ENCODE measurements around the gene CST11. TPM values are rescaled to one million over a fixed set of nuclear protein-coding genes. Genes with fewer than 3 reads are reported as not detected.
A peak's percentile ranks its signal among the peaks of the same experiment; 100 is the strongest.

CST11 gene
- total RNA-seq, 1 experiment from 2014 or later, result not detected

DNA sequence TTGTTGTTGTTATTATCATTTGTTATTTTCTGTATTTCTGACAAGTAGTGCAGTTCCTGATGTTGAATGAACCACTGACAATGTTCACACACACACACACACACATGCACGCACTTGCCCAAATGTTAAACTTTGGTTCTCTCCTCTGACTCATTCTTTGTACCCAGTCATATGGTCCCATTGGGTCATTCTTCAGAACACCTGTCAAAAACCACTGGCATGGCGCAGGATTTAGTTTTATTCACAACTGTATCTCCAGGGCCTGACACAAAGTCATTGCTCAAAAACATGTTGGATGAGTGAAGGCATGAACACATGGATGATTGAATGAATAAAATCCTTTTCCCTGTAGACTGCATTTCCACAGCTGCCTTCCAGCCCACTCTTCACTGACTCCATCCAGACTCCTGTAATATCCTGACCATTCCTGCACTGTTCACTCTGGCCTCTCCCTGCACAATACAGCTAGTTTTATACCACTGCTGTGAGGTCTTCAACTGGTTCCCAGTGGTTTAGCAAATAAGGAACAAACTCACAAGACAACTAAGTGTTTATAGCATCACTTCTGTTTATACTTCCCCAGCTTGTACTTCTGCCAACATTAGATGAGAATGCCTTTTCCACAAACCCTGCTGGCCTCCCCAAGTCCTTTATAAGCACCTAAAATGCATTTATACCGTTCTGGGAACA is 6.9 kb upstream of the CST11 start:
- no peak overlapping the region for H3K4me3 ChIP-seq
- H3K36me3 ChIP-seq, result no peaks in the 10 kb centered on the region
- no peaks in the 10 kb centered on the region for H3K9me3 ChIP-seq
- DNase-seq, result no peak
- H3K27me3 ChIP-seq, result no peaks in the 10 kb centered on the region

GRCh38 chr20:23456873-23457272 is 4.2 kb upstream of the CST11 start:
- DNase-seq, result no peak
- H3K9me3 ChIP-seq, result no peaks in the 10 kb centered on the region
- no peak overlapping the region for H3K4me3 ChIP-seq
- H3K36me3 ChIP-seq, result no peaks in the 10 kb centered on the region
- H3K27me3 ChIP-seq, result no peaks in the 10 kb centered on the region

- Histone ChIP-seq H3K36me3 (no peaks in the 10 kb centered on the region), H3K9me3 (no peaks in the 10 kb centered on the region), H3K4me3 (no peak overlapping the region), H3K27me3 (no peaks in the 10 kb centered on the region)
- no peak for DNase-seq
Observed at GRCh38 chr20:23456409-23456808, 3.7 kb upstream of the CST11 start.

DNA sequence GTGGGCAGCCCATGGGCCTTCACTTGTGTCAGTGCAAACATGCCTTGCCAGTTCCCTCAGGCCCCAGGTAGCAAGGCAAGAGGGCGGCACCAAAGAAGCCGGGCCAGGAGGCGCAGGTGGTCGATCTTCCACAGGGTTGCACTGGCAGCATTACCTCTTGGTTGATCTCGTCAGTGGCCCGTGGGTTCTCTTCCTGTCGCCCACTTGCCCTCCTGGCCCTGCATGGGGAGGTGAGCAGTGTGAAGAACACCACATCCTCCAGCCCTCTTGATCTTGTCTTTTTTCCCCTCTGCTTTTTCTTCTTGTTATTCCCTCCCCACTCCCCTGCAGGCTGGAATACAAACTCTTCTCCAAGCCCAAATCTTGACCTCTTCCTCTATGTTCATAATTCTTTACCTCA is 3.0 kb upstream of the CST11 start:
- H3K9me3 ChIP-seq, result no peaks in the 10 kb centered on the region
- H3K4me3 ChIP-seq, result no peak overlapping the region
- DNase-seq, result no peak
- no peaks in the 10 kb centered on the region for H3K27me3 ChIP-seq
- H3K36me3 ChIP-seq, result no peaks in the 10 kb centered on the region

DNA sequence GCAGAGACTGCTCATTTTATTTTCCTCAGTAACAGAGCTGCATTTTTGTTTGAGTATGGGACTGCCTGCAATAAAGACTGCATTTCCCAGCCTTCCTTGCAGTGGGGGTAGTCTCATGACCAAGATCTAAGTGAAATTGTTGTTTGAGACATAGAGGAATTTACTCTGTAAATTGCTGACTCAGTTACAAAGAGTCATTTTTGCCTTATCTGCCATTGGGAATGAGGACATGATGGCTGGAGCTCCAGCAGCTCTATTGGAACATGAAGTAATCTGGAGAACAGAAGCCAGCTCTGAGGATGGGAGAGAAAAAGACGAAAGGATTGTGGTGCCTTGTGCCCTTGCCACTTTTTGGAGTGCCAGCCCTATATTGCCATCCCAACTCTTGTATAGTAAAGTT is 2.1 kb upstream of the CST11 start:
- Histone ChIP-seq H3K27me3 (no peaks in the 10 kb centered on the region), H3K9me3 (no peaks in the 10 kb centered on the region), H3K36me3 (no peaks in the 10 kb centered on the region), H3K4me3 (no peak overlapping the region)
- DNase-seq, result no peak

DNA sequence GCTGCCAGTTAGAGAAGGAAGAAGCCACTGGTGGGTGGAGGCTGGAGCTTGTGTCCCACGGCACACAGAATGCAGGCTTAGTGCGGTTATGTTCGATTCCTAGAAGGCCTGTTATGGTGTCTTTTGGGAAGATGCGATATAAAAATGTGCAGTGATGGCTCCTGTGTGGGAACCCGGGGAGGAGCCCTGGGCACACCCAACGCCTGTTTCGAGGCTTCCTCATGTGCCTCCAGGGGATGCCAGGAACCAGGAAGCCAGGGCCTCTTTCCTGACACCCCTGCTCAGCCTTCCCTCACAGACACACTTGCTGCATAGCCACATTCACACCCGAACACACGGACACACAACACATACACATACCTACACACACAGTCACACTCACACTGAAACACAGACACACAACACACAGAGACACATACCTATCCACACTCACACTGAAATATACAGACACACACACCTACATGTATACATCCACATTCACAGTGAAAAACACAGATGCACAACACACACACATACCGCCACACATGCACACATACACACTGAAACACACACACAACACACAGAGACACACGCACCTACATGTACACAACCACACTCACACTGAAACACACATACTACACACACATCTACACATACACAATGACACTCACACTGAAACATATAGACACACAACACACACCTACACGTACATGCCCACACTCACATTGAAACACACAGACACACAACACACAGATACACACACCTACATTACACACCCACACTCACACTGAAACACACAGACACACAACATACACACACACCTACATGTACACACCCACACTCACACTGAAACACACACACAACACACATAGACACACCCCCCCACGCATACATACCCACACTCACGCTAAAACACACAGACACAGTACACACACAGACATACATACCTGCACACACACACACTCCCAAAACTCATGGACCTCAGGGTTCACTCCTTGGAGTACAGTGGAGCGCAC is 1.2 kb upstream of the CST11 start:
- Histone ChIP-seq H3K9me3 (no peaks in the 10 kb centered on the region), H3K4me3 (no peak overlapping the region), H3K27me3 (no peaks in the 10 kb centered on the region), H3K36me3 (no peaks in the 10 kb centered on the region)
- no peak for DNase-seq

- DNase-seq, result no peak
- H3K9me3 ChIP-seq, result no peaks in the 10 kb centered on the region
- no peaks in the 10 kb centered on the region for H3K36me3 ChIP-seq
- no peak overlapping the region for H3K4me3 ChIP-seq
- H3K27me3 ChIP-seq, result no peaks in the 10 kb centered on the region
Observed at GRCh38 chr20:23451956-23452487, 654 bp downstream of the CST11 start.

DNA sequence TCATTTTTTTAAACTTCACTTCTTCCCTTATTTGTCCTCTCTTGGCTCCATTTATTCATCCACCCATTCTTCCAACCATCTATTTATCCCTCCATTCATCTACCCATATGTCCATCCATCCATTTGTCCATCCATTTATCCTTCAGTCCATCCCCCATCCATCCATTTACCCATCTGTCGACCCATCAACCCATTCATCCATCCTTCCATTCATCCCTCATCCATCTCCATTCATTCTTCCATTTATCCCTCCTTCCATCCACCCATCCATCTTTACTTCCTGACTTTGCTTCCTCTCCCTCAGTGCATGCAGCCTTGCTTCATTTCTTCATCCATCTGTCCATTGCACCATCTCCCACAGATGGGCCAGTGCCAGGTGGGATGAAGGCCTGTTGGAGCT is 1.8 kb downstream of the CST11 start:
- Histone ChIP-seq H3K36me3 (no peaks in the 10 kb centered on the region), H3K9me3 (no peaks in the 10 kb centered on the region), H3K4me3 (no peak overlapping the region), H3K27me3 (no peaks in the 10 kb centered on the region)
- no peak for DNase-seq

DNA sequence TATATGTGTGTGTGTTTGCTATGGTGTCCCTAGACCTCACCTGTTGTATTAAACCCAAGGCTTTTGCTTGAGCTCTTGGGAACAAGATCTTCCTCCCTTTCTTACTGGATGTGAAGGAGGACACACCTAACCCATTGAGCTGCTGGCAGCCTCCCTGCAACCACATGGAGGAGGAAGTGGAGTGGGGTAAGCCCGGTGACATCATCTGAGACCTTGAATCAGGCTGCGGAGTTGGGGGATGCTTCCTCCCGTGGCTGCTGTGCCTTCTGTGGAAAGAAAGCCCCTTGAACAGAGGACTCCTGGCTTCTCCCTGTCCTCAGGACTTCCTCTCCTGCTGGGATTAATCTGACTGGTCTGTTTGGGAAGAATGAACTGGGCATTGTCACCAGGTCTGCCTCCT is 3.3 kb downstream of the CST11 start:
- Histone ChIP-seq H3K4me3 (no peak overlapping the region), H3K36me3 (no peaks in the 10 kb centered on the region), H3K9me3 (no peaks in the 10 kb centered on the region), H3K27me3 (no peaks in the 10 kb centered on the region)
- no peak for DNase-seq

GRCh38 chr20:23448167-23448566 is 4.5 kb downstream of the CST11 start:
- Histone ChIP-seq H3K4me3 (no peak overlapping the region), H3K9me3 (no peaks in the 10 kb centered on the region), H3K36me3 (no peaks in the 10 kb centered on the region), H3K27me3 (no peaks in the 10 kb centered on the region)
- DNase-seq, result no peak

DNA sequence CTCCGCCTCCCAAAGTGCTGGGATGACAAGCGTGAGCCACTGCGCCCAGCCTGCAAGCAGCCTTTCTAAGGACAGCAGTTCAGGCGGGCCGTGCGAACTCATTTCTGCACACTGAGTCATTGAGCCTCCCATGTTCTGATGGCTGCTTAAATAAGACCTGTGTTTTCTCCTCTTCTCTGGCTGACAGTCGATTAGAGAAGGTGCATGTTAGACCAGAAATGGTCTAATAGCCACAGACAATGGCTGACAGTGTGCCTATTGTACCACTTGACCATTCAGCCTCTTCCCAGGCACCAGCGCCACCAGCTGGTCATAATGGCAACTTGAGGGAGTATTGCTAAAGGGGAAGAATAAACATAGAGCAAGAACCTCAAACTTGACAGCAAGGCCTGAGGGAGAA is 6.2 kb downstream of the CST11 start:
- DNase-seq, result no peak

DNA sequence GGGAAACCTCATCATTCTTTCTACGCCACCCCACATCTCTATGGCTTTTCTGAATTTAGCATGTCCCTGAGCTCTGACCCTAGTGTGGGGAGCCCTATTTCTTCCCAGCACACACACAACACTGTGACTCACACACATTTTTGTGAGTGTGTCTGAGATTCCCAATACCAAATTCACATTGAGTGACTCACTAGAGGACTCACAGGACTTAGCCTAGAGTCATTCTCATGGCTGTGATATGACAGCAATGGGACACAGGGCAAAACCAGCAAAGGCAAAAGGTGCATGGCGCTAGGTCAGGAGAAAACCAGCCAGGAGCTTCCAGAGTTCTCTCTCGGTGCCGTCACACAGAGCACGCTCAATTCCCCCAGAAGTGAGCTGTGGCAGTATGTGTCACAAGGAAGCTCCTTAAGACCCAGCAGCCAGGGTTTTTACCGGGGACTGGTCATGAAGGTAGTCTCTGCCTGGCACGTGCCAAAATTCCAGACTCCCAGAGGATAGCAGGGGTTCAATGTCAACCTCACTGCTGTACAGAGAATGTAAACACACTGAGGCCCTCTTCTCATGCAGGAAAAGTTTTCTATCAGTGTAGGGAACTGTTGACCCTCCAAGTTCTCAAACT is 7.0 kb downstream of the CST11 start:
- Histone ChIP-seq H3K27me3 (no peaks in the 10 kb centered on the region), H3K4me3 (no peak overlapping the region), H3K9me3 (no peaks in the 10 kb centered on the region), H3K36me3 (no peaks in the 10 kb centered on the region)
- no peak for DNase-seq

More for the DNA sequence above, 6.2 kb downstream of the CST11 start:
- Histone ChIP-seq H3K9me3 (no peaks in the 10 kb centered on the region), H3K36me3 (no peaks in the 10 kb centered on the region), H3K27me3 (no peaks in the 10 kb centered on the region), H3K4me3 (no peak overlapping the region)

GRCh38 chr20:23444859-23445258 is 7.8 kb downstream of the CST11 start:
- H3K27me3 ChIP-seq, result no peaks in the 10 kb centered on the region
- H3K9me3 ChIP-seq, result no peaks in the 10 kb centered on the region
- H3K36me3 ChIP-seq, result no peaks in the 10 kb centered on the region
- no peak overlapping the region for H3K4me3 ChIP-seq
- no peak for DNase-seq

DNA sequence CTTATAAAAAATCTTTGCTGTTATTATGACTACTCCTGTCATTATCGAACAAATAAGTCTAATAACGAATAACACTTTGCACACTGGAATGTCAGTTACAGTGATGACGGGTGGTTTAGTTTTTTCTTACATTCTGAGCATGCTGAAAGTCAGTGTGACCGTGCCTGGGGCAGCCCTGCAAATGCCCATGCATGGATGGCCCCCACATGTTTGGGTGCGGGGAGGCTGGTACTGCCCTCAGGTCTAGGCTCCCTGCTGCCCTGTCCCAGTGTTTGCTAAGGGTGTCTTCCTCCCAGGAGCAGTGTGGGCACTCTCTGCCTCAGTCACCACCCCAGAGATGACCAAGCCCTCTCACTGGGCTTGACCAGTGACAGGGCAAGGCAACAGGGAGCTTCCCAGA is 10.2 kb downstream of the CST11 start:
- Histone ChIP-seq H3K27me3 (no peaks in the 10 kb centered on the region), H3K4me3 (no peak overlapping the region), H3K36me3 (no peaks in the 10 kb centered on the region), H3K9me3 (no peaks in the 10 kb centered on the region)
- no peak for DNase-seq

DNA sequence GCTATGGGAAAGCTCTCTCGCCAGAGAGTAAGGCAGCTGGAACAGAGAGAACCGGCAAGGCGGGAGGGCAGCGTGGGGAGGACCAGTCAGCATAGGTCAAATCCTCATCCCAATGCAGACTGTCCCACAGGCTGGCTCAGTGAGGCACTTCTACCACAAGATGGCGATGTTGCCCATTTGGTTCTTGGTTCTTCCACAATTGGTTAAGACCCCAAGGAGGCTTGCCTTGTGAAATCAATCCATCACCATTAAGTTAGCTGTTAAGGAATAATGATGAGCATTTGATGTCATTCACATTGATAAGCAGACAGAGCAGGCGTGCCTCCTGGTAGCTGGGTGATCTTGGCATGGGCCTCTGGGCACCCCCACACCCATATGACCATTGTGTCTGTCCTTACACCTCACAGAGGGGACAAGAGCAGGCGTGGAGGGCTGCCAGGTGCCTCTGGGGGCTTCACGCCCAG is 10.8 kb downstream of the CST11 start:
- Histone ChIP-seq H3K9me3 (no peaks in the 10 kb centered on the region), H3K27me3 (no peaks in the 10 kb centered on the region), H3K36me3 (no peaks in the 10 kb centered on the region), H3K4me3 (no peak overlapping the region)
- DNase-seq, result peak; percentile 29

GRCh38 chr20:23440004-23440403 is 12.7 kb downstream of the CST11 start:
- Histone ChIP-seq H3K36me3 (no peaks in the 10 kb centered on the region), H3K4me3 (no peak overlapping the region)

DNA sequence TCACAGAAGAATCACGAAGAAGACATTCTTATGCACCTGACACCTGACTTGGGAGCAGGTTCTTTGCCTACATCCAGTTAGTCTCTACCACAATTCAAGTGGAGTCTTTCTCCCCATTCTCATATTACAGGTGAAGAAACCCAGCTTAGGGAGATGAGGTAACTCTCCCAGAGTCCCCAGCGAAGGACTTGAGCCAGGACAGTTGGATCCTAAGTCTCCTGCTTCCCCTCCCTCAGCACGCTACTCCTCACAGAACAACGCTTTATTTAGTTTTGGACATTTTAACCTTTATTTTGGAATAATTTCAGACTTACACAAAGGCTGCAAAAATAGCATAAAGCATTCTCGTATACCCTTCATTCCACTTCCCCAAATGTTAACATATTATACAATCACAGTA is 14.0 kb downstream of the CST11 start:
- Histone ChIP-seq H3K9me3 (no peaks in the 10 kb centered on the region), H3K36me3 (no peaks in the 10 kb centered on the region), H3K4me3 (no peak overlapping the region), H3K27me3 (no peaks in the 10 kb centered on the region)
- DNase-seq, result no peak

More at GRCh38 chr20:23440004-23440403, 12.7 kb downstream of the CST11 start:
- no peak for DNase-seq
- Histone ChIP-seq H3K27me3 (no peaks in the 10 kb centered on the region), H3K9me3 (no peaks in the 10 kb centered on the region)
